ENCODE results near the gene SUSD6.
"Not testable (repeated sequence)": the region's sequence is repeated elsewhere in the genome, so short reads cannot be mapped to it uniquely, and the experiment has no call there.

The SUSD6 gene

DNA sequence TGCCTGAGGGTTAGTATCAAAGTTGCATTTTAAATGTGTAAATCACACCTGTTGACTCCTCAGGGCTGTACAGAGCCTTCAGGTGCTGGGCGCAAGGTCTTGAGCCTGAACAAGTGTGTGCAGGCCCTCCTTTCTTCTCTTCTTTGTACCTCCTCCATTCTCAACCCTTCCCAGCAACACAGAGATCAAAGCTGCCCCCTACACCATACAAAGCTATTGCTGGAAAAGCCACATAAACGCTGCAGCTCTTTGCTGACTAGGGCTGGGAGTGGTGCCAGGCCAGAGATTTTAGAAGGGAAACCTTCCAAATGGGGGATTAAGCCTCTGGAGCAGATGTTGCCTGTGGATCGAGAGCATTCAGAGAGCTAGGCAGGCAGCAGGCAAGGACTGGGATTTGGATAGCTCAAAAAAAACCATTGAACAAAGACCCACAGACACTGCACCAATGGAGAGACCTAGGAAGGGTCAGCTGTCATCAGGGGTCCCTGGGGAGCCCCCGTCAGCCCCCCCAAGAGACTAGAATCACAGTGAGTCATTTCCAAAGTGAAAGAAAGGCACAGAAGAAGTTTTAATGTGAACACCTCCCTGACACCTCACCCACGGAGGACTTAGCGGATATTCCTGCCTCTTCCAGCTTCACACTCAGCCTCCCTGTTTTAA is 18.2 kb upstream of the SUSD6 start:
- DNase-seq: peak; percentile 82

GRCh38 chr14:69594846-69595245 is 16.6 kb upstream of the SUSD6 start:
- DNase-seq: peak; percentile 43

GRCh38 chr14:69595336-69595735 is 16.1 kb upstream of the SUSD6 start:
- no peak for DNase-seq

- DNase-seq: not testable (repeated sequence)
Measured at GRCh38 chr14:69599431-69599830, 12.0 kb upstream of the SUSD6 start.

GRCh38 chr14:69600304-69600891 is 11.0 kb upstream of the SUSD6 start:
- no peak for DNase-seq

- no peak for DNase-seq
Measured at GRCh38 chr14:69605738-69606137, 5.7 kb upstream of the SUSD6 start.

DNA sequence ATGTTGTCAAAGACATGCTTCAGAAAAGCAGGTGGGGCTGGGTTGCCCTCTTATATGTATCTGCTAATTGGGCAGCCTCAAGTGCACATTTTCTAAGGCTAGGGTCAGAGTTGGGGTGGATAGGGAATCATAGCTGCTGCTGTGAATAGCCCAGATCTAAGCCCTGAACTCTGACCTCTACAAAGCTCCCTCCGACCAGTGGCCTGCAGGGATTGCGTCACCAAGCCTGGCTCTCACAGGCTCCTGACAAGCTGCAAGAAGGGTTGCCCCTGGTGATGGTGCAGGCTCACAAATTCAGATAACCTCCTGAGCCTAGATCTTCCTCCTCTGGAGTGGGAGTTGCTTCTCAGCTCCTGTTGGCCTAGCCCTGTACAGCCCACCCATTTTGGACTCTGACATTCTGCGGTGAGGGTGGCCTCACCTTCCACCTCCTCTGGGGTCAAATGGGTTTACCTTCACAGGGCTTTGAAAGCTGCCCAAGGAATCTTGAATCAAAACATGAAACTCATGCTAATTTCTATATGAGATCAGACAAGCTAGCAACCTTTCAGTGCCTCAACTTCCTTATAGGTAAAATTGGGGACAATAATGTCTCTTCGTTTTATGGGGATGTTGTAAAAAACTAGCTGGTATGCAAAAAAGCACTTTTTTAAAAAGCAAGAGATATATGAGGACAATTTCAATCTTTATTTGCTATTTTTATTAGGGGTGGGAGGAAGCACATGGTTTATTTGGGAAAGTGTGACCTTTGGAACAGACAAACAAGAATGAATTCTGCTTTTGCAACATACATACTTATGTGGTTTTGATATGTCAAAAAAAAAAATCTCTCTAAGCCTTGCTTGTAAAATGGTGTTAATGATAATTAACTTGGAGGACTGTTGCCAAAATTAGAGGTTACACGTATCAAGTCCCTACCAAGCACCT is 4.9 kb upstream of the SUSD6 start:
- no peak for DNase-seq

- DNase-seq: no peak
Measured at GRCh38 chr14:69610020-69610873, 1.1 kb upstream of the SUSD6 start.

DNA sequence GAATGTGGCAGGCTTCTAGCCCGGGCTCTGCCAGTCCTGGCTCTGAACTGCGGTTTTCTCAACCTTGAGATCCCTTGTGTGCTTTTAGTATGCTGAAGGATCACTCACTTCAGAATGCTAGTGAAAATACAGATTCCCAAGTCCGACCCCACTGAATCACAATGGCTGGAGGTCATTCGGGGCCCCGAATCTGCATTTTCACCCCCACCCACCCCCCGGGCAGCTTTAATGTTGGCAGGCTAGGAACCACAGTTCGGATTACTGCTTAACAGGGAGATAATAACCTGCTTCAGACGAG is 573 bp upstream of the SUSD6 start:
- DNase-seq: peak; percentile 29

DNA sequence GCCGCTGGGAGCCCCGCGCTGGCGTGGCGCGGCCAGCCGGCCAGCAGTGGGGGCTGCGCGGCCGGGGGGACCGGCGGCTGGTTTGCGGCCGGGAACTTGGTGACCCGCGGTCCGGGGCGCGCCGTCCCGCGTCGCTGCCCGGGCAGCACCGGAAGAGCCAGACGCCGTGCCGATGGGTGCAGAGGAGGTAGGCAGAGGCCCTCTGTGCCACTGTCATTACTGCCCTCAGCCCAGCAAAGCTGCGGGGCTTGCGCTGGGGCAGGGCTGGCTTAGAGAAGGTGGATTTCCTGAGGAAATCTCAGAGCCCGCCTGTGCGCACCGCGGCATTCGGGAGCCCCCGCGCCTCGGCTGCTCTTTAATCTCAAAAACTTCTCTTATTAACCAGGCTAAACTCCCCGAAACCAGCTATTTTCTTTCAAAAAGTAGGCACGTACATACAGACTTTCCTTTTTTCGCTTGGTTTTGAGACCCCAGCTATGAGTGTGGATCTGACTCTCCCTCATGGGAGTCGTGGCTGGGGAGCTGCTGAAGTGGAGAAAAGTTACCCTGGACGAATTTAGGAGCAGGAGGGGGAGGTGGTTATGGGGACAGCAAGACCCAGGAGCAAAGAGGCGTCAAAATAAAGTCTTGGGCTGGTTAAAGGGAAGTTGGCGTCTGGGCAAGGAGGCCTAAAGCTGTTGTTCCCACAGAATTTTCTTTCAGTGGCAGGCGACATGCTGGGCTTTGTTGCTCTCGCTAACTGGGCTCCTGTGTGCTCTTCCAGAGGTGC is 802 bp downstream of the SUSD6 start:
- DNase-seq: peak; percentile 27

DNA sequence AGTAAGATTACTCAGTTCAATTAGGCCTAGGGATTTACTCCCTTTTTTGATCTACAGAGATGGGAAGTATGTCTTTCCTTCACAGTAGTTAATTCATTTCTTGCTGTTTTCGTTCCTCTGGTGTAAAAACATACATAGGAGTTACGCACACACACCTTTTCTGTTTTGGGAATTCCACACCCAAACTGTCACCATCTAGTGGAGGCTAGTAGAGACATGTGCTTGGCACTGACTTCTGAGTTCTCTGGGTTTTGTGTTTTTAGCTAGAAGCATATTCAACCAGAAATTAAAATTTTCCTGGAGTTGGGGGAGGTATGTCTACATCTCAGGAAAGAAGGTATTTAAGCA is 1.4 kb downstream of the SUSD6 start:
- DNase-seq: no peak

GRCh38 chr14:69613312-69614073 is 2.1 kb downstream of the SUSD6 start:
- no peak for DNase-seq

- DNase-seq: no peak
Measured at GRCh38 chr14:69614592-69614991, 3.2 kb downstream of the SUSD6 start.

GRCh38 chr14:69615121-69615495 is 3.7 kb downstream of the SUSD6 start:
- DNase-seq: no peak

GRCh38 chr14:69615496-69616407 is 4.4 kb downstream of the SUSD6 start:
- peak; percentile 89 for DNase-seq

DNA sequence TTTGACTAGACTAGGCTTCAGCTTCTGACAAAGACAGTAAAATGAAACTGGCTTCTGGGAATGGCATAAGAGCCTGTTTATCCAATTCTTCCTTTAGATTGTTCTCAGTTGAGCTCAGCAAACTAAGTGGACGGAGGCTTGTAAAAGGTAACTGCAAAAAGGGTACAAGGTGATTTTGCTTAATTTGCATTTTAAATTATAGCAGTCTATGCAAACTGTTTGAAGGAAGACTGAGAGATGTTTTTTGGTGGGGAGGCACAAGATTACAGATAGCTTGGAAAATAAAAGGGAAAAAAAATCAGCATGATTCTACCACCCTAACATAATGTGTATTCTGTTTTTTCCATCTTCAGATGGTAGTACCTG is 5.0 kb downstream of the SUSD6 start:
- no peak for DNase-seq

GRCh38 chr14:69617796-69618195 is 6.4 kb downstream of the SUSD6 start:
- no peak for DNase-seq

DNA sequence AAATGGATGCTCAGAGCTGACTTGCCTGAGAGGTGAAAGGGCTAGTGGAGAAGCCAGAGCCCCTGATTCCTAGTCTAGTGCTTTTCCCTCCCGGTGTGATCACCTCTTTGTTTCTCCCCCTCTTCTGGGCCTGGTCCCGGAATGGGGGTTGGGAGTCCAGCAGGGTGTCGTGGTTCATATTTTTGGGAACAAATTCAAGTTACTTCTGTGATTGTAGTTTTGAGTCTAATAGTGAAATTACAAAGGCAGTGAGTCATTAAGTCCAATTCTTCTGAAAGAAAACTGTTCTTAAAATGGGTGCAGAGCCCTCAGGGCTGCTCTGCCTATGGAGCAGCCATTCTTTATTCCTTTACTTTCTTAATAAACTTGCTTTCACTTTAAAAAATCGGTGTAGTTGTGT is 7.6 kb downstream of the SUSD6 start:
- peak; percentile 60 for DNase-seq

- DNase-seq: no peak
Measured at GRCh38 chr14:69620211-69620611, 8.8 kb downstream of the SUSD6 start.

GRCh38 chr14:69620981-69621380 is 9.6 kb downstream of the SUSD6 start:
- DNase-seq: no peak

DNA sequence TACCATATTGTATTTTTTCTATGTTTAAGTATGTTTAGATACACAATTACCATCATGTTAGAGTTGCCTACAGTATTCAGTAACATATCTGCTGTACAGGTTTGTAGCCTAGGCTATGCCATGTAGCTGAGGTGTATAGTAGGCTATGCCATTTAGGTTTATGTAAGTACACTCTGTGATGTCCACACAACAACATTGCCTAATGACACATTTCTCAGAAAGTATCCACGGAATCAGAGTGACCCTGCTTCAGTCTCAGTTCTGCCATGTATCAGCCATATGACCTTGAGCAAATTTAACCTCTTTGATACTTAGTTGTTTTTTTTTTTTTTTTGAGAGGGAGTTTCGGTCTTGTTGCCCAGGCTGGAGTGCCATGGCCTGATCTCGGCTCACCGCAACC is 12.7 kb downstream of the SUSD6 start:
- DNase-seq: no peak
